Measurements from ENCODE around the gene CCR9.

CCR9 gene

GRCh38 chr3:45921158-45922038 is 35.1 kb downstream of the CCR9 start:
- no peak for DNase-seq (ENCODE audit: low spot score)
- Mint-ChIP-seq H3K27ac (no peak overlapping the region), H3K36me3 (ENCODE audit: low read depth) (peaks cover 51% of the 10 kb centered on the region), H3K4me3 (no peak overlapping the region), H3K4me1 (ENCODE audit: low read depth) (peaks cover 11% of the 10 kb centered on the region), H3K9me3 (no peaks in the 10 kb centered on the region), H3K27me3 (ENCODE audit: low read depth) (peaks cover 2% of the 10 kb centered on the region)

GRCh38 chr3:45922039-45922326 is 35.6 kb downstream of the CCR9 start:
- no peak for DNase-seq (ENCODE audit: low spot score)
- Mint-ChIP-seq H3K27ac (no peak overlapping the region), H3K9me3 (no peaks in the 10 kb centered on the region), H3K36me3 (ENCODE audit: low read depth) (peaks cover 50% of the 10 kb centered on the region), H3K4me1 (ENCODE audit: low read depth) (peaks cover 7% of the 10 kb centered on the region), H3K27me3 (ENCODE audit: low read depth) (no peaks in the 10 kb centered on the region), H3K4me3 (no peak overlapping the region)

GRCh38 chr3:45922950-45923590 is 36.7 kb downstream of the CCR9 start:
- DNase-seq (ENCODE audit: low spot score): no peak
- H3K36me3 Mint-ChIP-seq (ENCODE audit: low read depth): peaks cover 57% of the 10 kb centered on the region
- no peaks in the 10 kb centered on the region for H3K9me3 Mint-ChIP-seq
- no peaks in the 10 kb centered on the region for H3K27me3 Mint-ChIP-seq (ENCODE audit: low read depth)
- H3K27ac Mint-ChIP-seq: no peak overlapping the region
- no peak overlapping the region for H3K4me3 Mint-ChIP-seq
- H3K4me1 Mint-ChIP-seq (ENCODE audit: low read depth): peaks cover 5% of the 10 kb centered on the region

GRCh38 chr3:45923755-45924154 is 37.4 kb downstream of the CCR9 start:
- Mint-ChIP-seq H3K4me1 (ENCODE audit: low read depth) (peaks cover 6% of the 10 kb centered on the region), H3K36me3 (ENCODE audit: low read depth) (peaks cover 61% of the 10 kb centered on the region), H3K27me3 (ENCODE audit: low read depth) (no peaks in the 10 kb centered on the region), H3K9me3 (no peaks in the 10 kb centered on the region), H3K4me3 (no peak overlapping the region), H3K27ac (no peak overlapping the region)
- DNase-seq (ENCODE audit: low spot score): no peak

- no peaks in the 10 kb centered on the region for H3K27me3 Mint-ChIP-seq (ENCODE audit: low read depth)
- H3K27ac Mint-ChIP-seq: no peak overlapping the region
- no peak overlapping the region for H3K4me3 Mint-ChIP-seq
- H3K9me3 Mint-ChIP-seq: no peaks in the 10 kb centered on the region
- DNase-seq (ENCODE audit: low spot score): no peak
- H3K4me1 Mint-ChIP-seq (ENCODE audit: low read depth): peaks cover 3% of the 10 kb centered on the region
- peaks cover 70% of the 10 kb centered on the region for H3K36me3 Mint-ChIP-seq (ENCODE audit: low read depth)
These were observed 41.5 kb downstream of the CCR9 start for GRCh38 chr3:45927881-45928280.

GRCh38 chr3:45929042-45929679 is 42.8 kb downstream of the CCR9 start:
- peaks cover 69% of the 10 kb centered on the region for H3K36me3 Mint-ChIP-seq (ENCODE audit: low read depth)
- H3K4me3 Mint-ChIP-seq: no peak overlapping the region
- no peaks in the 10 kb centered on the region for H3K9me3 Mint-ChIP-seq
- no peaks in the 10 kb centered on the region for H3K27me3 Mint-ChIP-seq (ENCODE audit: low read depth)
- H3K4me1 Mint-ChIP-seq (ENCODE audit: low read depth): peaks cover 3% of the 10 kb centered on the region
- H3K27ac Mint-ChIP-seq: no peak overlapping the region
- DNase-seq (ENCODE audit: low spot score): peak; percentile 49

GRCh38 chr3:45931496-45931895 is 45.2 kb downstream of the CCR9 start:
- DNase-seq (ENCODE audit: low spot score): no peak
- Mint-ChIP-seq H3K27me3 (ENCODE audit: low read depth) (no peaks in the 10 kb centered on the region), H3K36me3 (ENCODE audit: low read depth) (peaks cover 70% of the 10 kb centered on the region), H3K4me3 (no peak overlapping the region), H3K4me1 (ENCODE audit: low read depth) (peaks cover 3% of the 10 kb centered on the region), H3K9me3 (no peaks in the 10 kb centered on the region), H3K27ac (no peak overlapping the region)

- Mint-ChIP-seq H3K27ac (no peak overlapping the region), H3K36me3 (ENCODE audit: low read depth) (peaks cover 69% of the 10 kb centered on the region), H3K4me3 (no peak overlapping the region), H3K9me3 (no peaks in the 10 kb centered on the region), H3K27me3 (ENCODE audit: low read depth) (no peaks in the 10 kb centered on the region), H3K4me1 (ENCODE audit: low read depth) (peaks cover 3% of the 10 kb centered on the region)
- DNase-seq (ENCODE audit: low spot score): no peak
These were observed 45.8 kb downstream of the CCR9 start for GRCh38 chr3:45932112-45932511.

GRCh38 chr3:45933591-45933990 is 47.2 kb downstream of the CCR9 start:
- Mint-ChIP-seq H3K4me1 (ENCODE audit: low read depth) (peaks cover 3% of the 10 kb centered on the region), H3K4me3 (no peak overlapping the region), H3K27me3 (ENCODE audit: low read depth) (no peaks in the 10 kb centered on the region), H3K27ac (no peak overlapping the region), H3K9me3 (no peaks in the 10 kb centered on the region), H3K36me3 (ENCODE audit: low read depth) (peaks cover 58% of the 10 kb centered on the region)
- DNase-seq (ENCODE audit: low spot score): no peak

GRCh38 chr3:45936261-45936660 is 49.9 kb downstream of the CCR9 start:
- H3K9me3 Mint-ChIP-seq: no peaks in the 10 kb centered on the region
- H3K27ac Mint-ChIP-seq: no peak overlapping the region
- H3K27me3 Mint-ChIP-seq (ENCODE audit: low read depth): no peaks in the 10 kb centered on the region
- DNase-seq (ENCODE audit: low spot score): no peak
- H3K36me3 Mint-ChIP-seq (ENCODE audit: low read depth): peaks cover 48% of the 10 kb centered on the region
- peaks cover 10% of the 10 kb centered on the region for H3K4me1 Mint-ChIP-seq (ENCODE audit: low read depth)
- H3K4me3 Mint-ChIP-seq: no peak overlapping the region

GRCh38 chr3:45937206-45938042 is 51.1 kb downstream of the CCR9 start:
- Mint-ChIP-seq H3K9me3 (no peaks in the 10 kb centered on the region), H3K36me3 (ENCODE audit: low read depth) (peaks cover 51% of the 10 kb centered on the region), H3K27me3 (ENCODE audit: low read depth) (no peaks in the 10 kb centered on the region), H3K4me1 (ENCODE audit: low read depth) (peaks cover 15% of the 10 kb centered on the region), H3K4me3 (no peak overlapping the region), H3K27ac (no peak overlapping the region)
- DNase-seq (ENCODE audit: low spot score): no peak

GRCh38 chr3:45938043-45938435 is 51.7 kb downstream of the CCR9 start:
- Mint-ChIP-seq H3K9me3 (no peaks in the 10 kb centered on the region), H3K4me3 (no peak overlapping the region), H3K4me1 (ENCODE audit: low read depth) (peaks cover 22% of the 10 kb centered on the region), H3K27me3 (ENCODE audit: low read depth) (no peaks in the 10 kb centered on the region), H3K36me3 (ENCODE audit: low read depth) (peaks cover 49% of the 10 kb centered on the region), H3K27ac (no peak overlapping the region)
- no peak for DNase-seq (ENCODE audit: low spot score)

- no peak overlapping the region for H3K4me3 Mint-ChIP-seq
- peaks cover 47% of the 10 kb centered on the region for H3K36me3 Mint-ChIP-seq (ENCODE audit: low read depth)
- no peaks in the 10 kb centered on the region for H3K9me3 Mint-ChIP-seq
- DNase-seq (ENCODE audit: low spot score): peak; percentile 80
- peak overlapping the region; percentile 24 for H3K27ac Mint-ChIP-seq
- H3K4me1 Mint-ChIP-seq (ENCODE audit: low read depth): peaks cover 30% of the 10 kb centered on the region
- H3K27me3 Mint-ChIP-seq (ENCODE audit: low read depth): no peaks in the 10 kb centered on the region
These were observed 52.5 kb downstream of the CCR9 start for GRCh38 chr3:45938864-45939263.

Data from T-helper 2 cell treated with Interferon-gamma antibody and Interleukin-4, amounts not matched to agents 5 μg/mL and 100 μg/mL, for 36 hours (primary cell).